ENCODE data around the gene IL4.
"Not testable (repeated sequence)": the region's sequence is repeated elsewhere in the genome, so short reads cannot be mapped to it uniquely, and the experiment has no call there.

The IL4 gene

DNA sequence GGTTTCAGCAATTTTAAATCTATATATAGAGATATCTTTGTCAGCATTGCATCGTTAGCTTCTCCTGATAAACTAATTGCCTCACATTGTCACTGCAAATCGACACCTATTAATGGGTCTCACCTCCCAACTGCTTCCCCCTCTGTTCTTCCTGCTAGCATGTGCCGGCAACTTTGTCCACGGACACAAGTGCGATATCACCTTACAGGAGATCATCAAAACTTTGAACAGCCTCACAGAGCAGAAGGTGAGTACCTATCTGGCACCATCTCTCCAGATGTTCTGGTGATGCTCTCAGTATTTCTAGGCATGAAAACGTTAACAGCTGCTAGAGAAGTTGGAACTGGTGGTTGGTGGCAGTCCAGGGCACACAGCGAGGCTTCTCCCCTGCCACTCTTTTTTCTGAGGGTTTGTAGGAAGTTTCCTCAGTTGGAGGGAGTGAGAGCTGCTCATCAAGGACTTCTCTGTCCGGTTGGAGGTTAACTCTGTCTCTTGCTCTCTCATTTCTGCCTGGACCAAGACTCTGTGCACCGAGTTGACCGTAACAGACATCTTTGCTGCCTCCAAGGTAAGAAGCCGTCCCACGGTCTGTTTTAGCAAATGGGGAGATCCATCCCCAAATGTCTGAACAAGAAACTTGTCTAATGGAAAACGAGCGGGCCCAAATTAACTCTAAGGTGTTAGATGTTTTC is at the start of gene IL4:
Gene IL4 (plus strand): TSS at position 51 of the 692 bp plus-strand sequence. CDS start 62 bp downstream, at position 113.
- DNase-seq (ENCODE audit: low read depth, low spot score), result no peak
- H3K27ac ChIP-seq, result peak within 1 kb of the TSS; percentile 88

DNA sequence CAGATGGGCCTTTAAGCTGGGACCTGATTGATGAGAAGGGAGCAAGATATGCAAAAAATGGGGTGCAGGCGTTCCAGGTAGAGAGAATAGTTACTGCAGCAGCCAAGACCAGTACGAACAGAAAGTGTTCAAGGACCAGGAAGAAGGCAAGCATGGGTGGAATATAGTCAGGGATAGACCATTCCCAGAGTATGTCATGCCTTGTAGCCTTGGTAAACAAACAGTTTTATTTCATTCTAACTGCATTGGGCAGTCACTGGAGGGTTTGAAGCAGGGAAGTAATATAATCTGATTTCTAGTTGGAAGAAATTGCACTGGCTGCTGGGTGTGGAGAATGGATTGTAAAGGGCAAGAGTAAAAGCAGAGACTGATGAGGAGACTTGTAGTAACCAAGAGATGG is 46.3 kb upstream of the IL4 start:
- DNase-seq (ENCODE audit: low read depth, low spot score), result no peak
- no peak overlapping the region for H3K27ac ChIP-seq

DNA sequence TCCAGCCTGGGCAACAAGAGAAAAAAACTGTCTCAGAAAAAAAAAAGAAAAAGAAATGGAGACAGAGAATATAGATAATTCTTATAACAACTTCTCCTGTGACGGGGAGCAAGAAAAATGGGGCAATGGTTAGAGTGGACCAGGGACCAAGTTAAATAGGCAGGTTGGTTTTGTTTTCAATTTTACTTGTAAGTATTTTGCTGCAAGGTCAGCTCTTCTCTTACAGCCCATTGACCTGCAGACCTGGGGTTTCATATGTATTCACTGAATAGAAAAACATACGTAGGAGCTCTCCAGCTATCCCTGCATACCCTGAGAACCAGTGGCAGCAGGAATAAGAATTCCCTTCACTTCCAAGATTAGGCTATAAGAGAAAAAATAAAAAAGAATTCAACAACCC is 45.0 kb upstream of the IL4 start:
- DNase-seq (ENCODE audit: low read depth, low spot score), result no peak
- no peak overlapping the region for H3K27ac ChIP-seq

GRCh38 chr5:132629230-132629944 is 44.4 kb upstream of the IL4 start:
- H3K27ac ChIP-seq, result no peak overlapping the region

GRCh38 chr5:132633587-132633986 is 40.2 kb upstream of the IL4 start:
- H3K27ac ChIP-seq; DNase-seq (ENCODE audit: low read depth, low spot score): not testable (repeated sequence)

More at GRCh38 chr5:132629230-132629944, 44.4 kb upstream of the IL4 start:
- DNase-seq (ENCODE audit: low read depth, low spot score), result no peak

- DNase-seq (ENCODE audit: low read depth, low spot score), result no peak
- H3K27ac ChIP-seq, result no peak overlapping the region
Measured at GRCh38 chr5:132635873-132636272, 37.9 kb upstream of the IL4 start.

GRCh38 chr5:132637241-132637640 is 36.5 kb upstream of the IL4 start:
- H3K27ac ChIP-seq, result no peak overlapping the region
- no peak for DNase-seq (ENCODE audit: low read depth, low spot score)

- H3K27ac ChIP-seq, result no peak overlapping the region
- no peak for DNase-seq (ENCODE audit: low read depth, low spot score)
Measured at GRCh38 chr5:132639706-132640130, 34.1 kb upstream of the IL4 start.

GRCh38 chr5:132640613-132641012 is 33.2 kb upstream of the IL4 start:
- no peak overlapping the region for H3K27ac ChIP-seq
- DNase-seq (ENCODE audit: low read depth, low spot score), result no peak

GRCh38 chr5:132641241-132641723 is 32.5 kb upstream of the IL4 start:
- DNase-seq (ENCODE audit: low read depth, low spot score), result no peak
- no peak overlapping the region for H3K27ac ChIP-seq

DNA sequence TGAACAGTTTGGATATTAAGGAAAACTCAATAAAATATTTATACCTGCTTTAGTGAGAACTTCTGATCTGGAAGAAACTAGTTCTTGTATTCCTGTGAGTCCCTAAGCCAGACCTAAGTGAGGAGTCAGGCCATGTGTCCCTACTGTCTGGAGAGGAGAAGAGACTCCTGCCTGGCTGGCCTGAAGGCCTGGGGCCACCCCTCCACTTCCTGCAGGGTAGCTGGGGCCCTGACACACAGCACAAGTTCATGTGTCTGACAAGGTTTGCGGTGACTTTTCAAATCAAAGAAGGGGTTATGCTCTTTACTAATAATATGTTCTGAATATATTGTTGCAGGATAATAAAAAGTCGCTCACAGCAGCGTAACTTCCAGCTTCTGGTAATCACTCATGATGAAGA is 31.9 kb upstream of the IL4 start:
- no peak for DNase-seq (ENCODE audit: low read depth, low spot score)
- no peak overlapping the region for H3K27ac ChIP-seq

- no peak for DNase-seq (ENCODE audit: low read depth, low spot score)
- H3K27ac ChIP-seq, result no peak overlapping the region
Measured at GRCh38 chr5:132644177-132644576, 29.6 kb upstream of the IL4 start.

GRCh38 chr5:132646583-132647266 is 27.1 kb upstream of the IL4 start:
- H3K27ac ChIP-seq, result no peak overlapping the region
- DNase-seq (ENCODE audit: low read depth, low spot score), result no peak

DNA sequence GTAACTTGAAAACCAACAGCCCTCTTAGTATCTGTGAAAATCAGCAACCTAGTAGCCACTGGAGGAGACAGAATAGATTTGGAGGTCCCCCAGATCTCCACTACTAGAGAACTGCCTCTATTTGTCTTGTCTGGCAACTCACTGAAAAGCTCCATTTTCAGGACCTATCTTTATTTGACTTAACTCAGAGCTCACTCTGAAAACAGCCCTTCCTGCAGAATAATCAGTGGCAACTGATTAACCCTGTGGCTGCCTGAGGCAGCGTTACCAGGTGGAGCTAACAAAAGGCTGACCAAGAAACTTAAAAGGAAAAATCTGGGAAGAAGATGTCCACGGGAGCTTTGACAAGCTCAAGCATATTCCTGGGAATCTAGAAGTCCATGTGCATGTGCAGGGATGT is 26.3 kb upstream of the IL4 start:
- no peak for DNase-seq (ENCODE audit: low read depth, low spot score)
- no peak overlapping the region for H3K27ac ChIP-seq

GRCh38 chr5:132648355-132648754 is 25.4 kb upstream of the IL4 start:
- H3K27ac ChIP-seq, result no peak overlapping the region
- no peak for DNase-seq (ENCODE audit: low read depth, low spot score)

DNA sequence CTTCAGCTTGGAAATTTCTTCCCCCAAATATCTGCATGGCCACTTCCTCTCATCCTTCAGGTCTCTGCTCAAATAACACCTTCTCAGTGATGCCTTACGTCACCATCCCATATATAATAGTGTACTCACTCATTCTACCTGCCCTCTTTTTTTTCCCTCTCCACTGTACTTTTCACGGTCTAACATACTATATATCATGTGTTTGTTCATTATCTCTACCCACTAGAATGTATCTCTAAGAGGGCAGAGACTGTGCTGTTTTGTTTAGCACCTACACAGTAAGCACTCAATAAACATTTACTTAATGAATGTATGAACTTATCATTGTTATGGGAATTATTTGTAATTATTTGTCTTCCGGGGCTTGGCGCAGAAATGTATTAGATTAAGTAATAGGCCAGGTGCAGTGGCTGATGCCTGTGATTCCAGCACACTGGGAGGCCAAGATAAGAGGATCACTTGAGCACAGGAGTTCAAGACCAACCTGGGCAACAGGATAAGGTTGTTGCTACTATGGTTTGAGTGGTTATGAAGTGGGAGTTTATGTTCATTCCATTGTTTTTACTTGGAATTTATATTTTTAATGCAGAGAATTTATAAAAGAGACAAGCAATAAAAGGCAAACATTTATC is 21.8 kb upstream of the IL4 start:
- H3K27ac ChIP-seq, result no peak overlapping the region
- no peak for DNase-seq (ENCODE audit: low read depth, low spot score)

- H3K27ac ChIP-seq, result no peak overlapping the region
- no peak for DNase-seq (ENCODE audit: low read depth, low spot score)
Measured at GRCh38 chr5:132653716-132654115, 20.1 kb upstream of the IL4 start.

DNA sequence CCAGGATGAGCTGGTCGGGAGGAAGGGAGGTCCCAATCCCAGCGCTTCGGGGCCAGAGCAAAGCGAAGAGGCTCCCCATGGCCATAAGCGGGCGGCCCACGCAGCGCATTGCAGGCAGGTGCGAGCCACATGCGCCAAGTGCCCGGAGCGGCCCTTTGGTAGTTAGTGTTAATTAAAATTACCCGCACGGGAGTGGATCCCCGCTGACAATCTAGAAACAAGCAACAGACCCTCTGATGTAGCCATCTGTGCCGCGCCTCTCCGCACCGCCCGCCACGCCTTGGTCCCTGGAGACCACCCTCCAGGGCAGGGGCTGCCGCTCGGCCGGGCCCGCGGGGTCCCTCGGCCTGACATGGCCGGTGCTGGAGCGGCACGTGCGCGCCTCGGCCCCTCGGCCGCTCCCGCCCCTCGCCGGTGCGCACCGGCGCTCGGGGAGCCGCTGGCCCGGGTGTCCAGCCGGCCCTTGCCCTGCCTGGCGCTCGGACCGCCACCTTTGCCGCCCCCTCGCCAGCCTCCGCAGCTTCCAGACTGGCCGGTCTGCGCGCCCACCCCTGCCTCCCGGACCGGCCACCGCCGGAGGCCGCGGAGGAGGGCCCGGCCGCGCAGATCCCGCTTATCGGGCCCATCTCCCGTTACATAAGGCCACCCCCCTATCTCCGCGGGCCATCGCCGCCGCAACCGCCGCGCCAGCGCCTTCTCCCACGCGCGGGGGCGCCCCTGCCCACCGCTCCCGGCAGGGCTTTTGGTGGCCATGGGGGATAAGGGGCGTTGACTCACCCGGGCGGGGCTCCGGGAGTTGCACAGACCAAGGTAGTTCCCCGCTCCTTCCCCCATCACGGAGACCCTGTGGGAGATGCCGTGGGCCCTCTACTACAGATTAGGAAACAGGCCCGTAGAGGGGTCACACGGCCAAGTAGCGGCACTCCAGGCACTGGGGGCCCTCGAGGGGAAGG is 17.7 kb upstream of the IL4 start:
- no peak for DNase-seq (ENCODE audit: low read depth, low spot score)
- H3K27ac ChIP-seq, result no peak overlapping the region

GRCh38 chr5:132656774-132657355 is 16.9 kb upstream of the IL4 start:
- DNase-seq (ENCODE audit: low read depth, low spot score), result no peak

More at GRCh38 chr5:132656774-132657355, 16.9 kb upstream of the IL4 start:
- no peak overlapping the region for H3K27ac ChIP-seq
